HepG2 (cell line): ENCODE results near the gene CDC37L1. TPM values are rescaled to one million over a fixed set of nuclear protein-coding genes. Genes with fewer than 3 reads are reported as not detected.

Experiments used
- ARID2 ChIP-seq: sonication (generic); formaldehyde crosslinking; IDR thresholded peaks from 2 replicates; pipeline ENCODE4 v1.8.1; 2022; ENCODE audit warnings: mild to moderate bottlenecking, missing genetic modification reagents, borderline replicate concordance
- CTCF ChIP-seq: sonication (generic); formaldehyde crosslinking; IDR thresholded peaks from 2 replicates; pipeline ENCODE4 v1.5.0; 2020; ENCODE audit warnings: mild to moderate bottlenecking, missing genetic modification reagents, moderate library complexity
- ELK4 ChIP-seq: sonication (generic); formaldehyde crosslinking; IDR thresholded peaks from 2 replicates; pipeline ENCODE4 v1.9.0; 2021; ENCODE audit warnings: missing genetic modification reagents, borderline replicate concordance
- IKZF4 ChIP-seq: sonication (generic); formaldehyde crosslinking; IDR thresholded peaks from 2 replicates; pipeline ENCODE4 v1.5.1; 2020; ENCODE audit warnings: borderline replicate concordance, mild to moderate bottlenecking, low read depth, missing genetic modification reagents; ENCODE audit errors: not compliant biosample characterization
- KDM4B ChIP-seq: sonication (generic); formaldehyde crosslinking; IDR thresholded peaks from 2 replicates; pipeline ENCODE4 v1.4.0; 2020; ENCODE audit warnings: missing genetic modification reagents
- MLLT10 ChIP-seq: sonication (generic); formaldehyde crosslinking; IDR thresholded peaks from 2 replicates; pipeline ENCODE4 v1.4.0; 2020; ENCODE audit warnings: missing genetic modification reagents
- SOX13 ChIP-seq, 3 experiments: fragments of 450-650 bp in 1 of 3; sonication (generic) in 1 of 3; formaldehyde crosslinking in 1 of 3; IDR thresholded peaks in 2 of 3; conservative IDR thresholded peaks in 1 of 3; 2 replicates each; pipeline versions ENCODE4 v1.5.0 to v1.6.1; 2016 to 2020; ENCODE audit warnings: antibody characterized with exemption in 1 of 3, mild to moderate bottlenecking in 1 of 3, missing compliant biosample characterization in 1 of 3, missing genetic modification reagents in 1 of 3, moderate library complexity in 1 of 3
- TARDBP ChIP-seq: sonication (generic); formaldehyde crosslinking; IDR thresholded peaks from 2 replicates; pipeline ENCODE4 v1.8.0; 2022; ENCODE audit warnings: mild to moderate bottlenecking, missing genetic modification reagents
- ZBTB44 ChIP-seq: sonication (generic); formaldehyde crosslinking; IDR thresholded peaks from 2 replicates; pipeline ENCODE4 v1.4.0; 2020; ENCODE audit warnings: missing genetic modification reagents
- ZMYM2 ChIP-seq: sonication (generic); formaldehyde crosslinking; IDR thresholded peaks from 2 replicates; pipeline ENCODE4 v1.8.0; 2022; ENCODE audit warnings: mild to moderate bottlenecking, missing genetic modification reagents
- ZNF138 ChIP-seq: sonication (generic); formaldehyde crosslinking; IDR thresholded peaks from 2 replicates; pipeline ENCODE4 v1.5.0; 2020; ENCODE audit warnings: mild to moderate bottlenecking, low read depth, missing genetic modification reagents
- ZNF17 ChIP-seq: sonication (generic); formaldehyde crosslinking; IDR thresholded peaks from 2 replicates; pipeline ENCODE4 v1.5.0; 2020; ENCODE audit warnings: mild to moderate bottlenecking, missing genetic modification reagents
- ZNF18 ChIP-seq: sonication (generic); formaldehyde crosslinking; IDR thresholded peaks from 2 replicates; pipeline ENCODE4 v1.8.0; 2022; ENCODE audit warnings: mild to moderate bottlenecking, missing genetic modification reagents; ENCODE audit not compliant: insufficient replicate concordance
- ZNF282 ChIP-seq: fragments of 450-650 bp; IDR thresholded peaks from 2 replicates; pipeline ENCODE4 v1.6.1; 2018; ENCODE audit not compliant: partially characterized antibody
- ZNF335 ChIP-seq: sonication (generic); formaldehyde crosslinking; IDR thresholded peaks from 2 replicates; pipeline ENCODE4 v1.4.0; 2020; ENCODE audit warnings: missing genetic modification reagents
- ZNF597 ChIP-seq: sonication (generic); formaldehyde crosslinking; IDR thresholded peaks from 2 replicates; pipeline ENCODE4 v1.5.0; 2020; ENCODE audit warnings: missing genetic modification reagents
- ZNF670 ChIP-seq: sonication (generic); formaldehyde crosslinking; IDR thresholded peaks from 2 replicates; pipeline ENCODE4 v1.8.0; 2022; ENCODE audit warnings: mild to moderate bottlenecking, missing genetic modification reagents, borderline replicate concordance
- polyA plus RNA-seq, 8 experiments: library from polyadenylated mRNA; depleted of rRNA in 3 of 8; stranded (reverse) in 7 of 8; unstranded in 1 of 8; fragments of >200 nt; fragmentation: Illumina TruSeq in 4 of 8; extraction: Trizol in 4 of 8; gene quantifications; 2 replicates each; pipeline versions ENCODE4 v1.2.1 to v1.2.3, GENCODE V29; 2011 to 2016; ENCODE audit warnings: low read depth in 4 of 8, missing spikeins in 1 of 8, mixed read lengths in 1 of 8; ENCODE audit not compliant: insufficient read depth in 1 of 8
- total RNA-seq, 5 experiments: library from RNA; depleted of rRNA; stranded (reverse); fragments of >200 nt; fragmentation: Illumina TruSeq; extraction: Trizol; gene quantifications; 2 replicates each; pipeline ENCODE4 v1.2.3, GENCODE V29; 2016; ENCODE audit warnings: low read depth in 1 of 5

CDC37L1 gene
- total and polyA plus RNA-seq, 2 of the 13 experiments (the other 11 are each of a cell fraction or from before 2014, with no cell fraction given): 5.5 to 17.0 TPM

- TF ChIP-seq TARDBP (CRISPR knock-in tag): 0 out of 2 replicates have a peak, but pooled peaks have one; percentile 14
- 0 out of 2 replicates have a peak, but pooled peaks have one; percentile 25 for TF ChIP-seq ARID2
- TF ChIP-seq IKZF4 (CRISPR knock-in tag): no peak
- peak; percentile 90; the same call in 1 of the 2 replicates for TF ChIP-seq ZNF670 (CRISPR knock-in tag)
- no peak for TF ChIP-seq ZNF282
- no peak for TF ChIP-seq ZNF17
- no peak for TF ChIP-seq ZMYM2
- no peak; the same call in 1 of the 2 replicates for TF ChIP-seq ZNF138
- TF ChIP-seq SOX13 (IDR thresholded peaks at IDR 0.05): no peak
- peak in 1 of 2 experiments; percentile 23; a peak in 1 of 4 replicates for TF ChIP-seq SOX13 (CRISPR knock-in tag; conservative IDR thresholded peaks at IDR 0.05 in 1 of 2, IDR thresholded peaks at IDR 0.05 in 1 of 2)
- TF ChIP-seq CTCF: peak; percentile 95
- peak; percentile 39; the same call in 1 of the 2 replicates for TF ChIP-seq ZBTB44
- peak; percentile 95 for TF ChIP-seq KDM4B (CRISPR knock-in tag)
- no peak for TF ChIP-seq MLLT10
- TF ChIP-seq ELK4 (CRISPR knock-in tag): no peak
- TF ChIP-seq ZNF18 (CRISPR knock-in tag): no peak
- 0 out of 2 replicates have a peak, but pooled peaks have one; percentile 63 for TF ChIP-seq ZNF335 (CRISPR knock-in tag)
- no peak for TF ChIP-seq ZNF597 (CRISPR knock-in tag)
These were observed 17.0 kb upstream of the CDC37L1 start, which contains the start of gene PLPP6 (continued) for GRCh38 chr9:4662108-4662988.
